ENCODE measurements around the gene NDUFV1.

DNA sequence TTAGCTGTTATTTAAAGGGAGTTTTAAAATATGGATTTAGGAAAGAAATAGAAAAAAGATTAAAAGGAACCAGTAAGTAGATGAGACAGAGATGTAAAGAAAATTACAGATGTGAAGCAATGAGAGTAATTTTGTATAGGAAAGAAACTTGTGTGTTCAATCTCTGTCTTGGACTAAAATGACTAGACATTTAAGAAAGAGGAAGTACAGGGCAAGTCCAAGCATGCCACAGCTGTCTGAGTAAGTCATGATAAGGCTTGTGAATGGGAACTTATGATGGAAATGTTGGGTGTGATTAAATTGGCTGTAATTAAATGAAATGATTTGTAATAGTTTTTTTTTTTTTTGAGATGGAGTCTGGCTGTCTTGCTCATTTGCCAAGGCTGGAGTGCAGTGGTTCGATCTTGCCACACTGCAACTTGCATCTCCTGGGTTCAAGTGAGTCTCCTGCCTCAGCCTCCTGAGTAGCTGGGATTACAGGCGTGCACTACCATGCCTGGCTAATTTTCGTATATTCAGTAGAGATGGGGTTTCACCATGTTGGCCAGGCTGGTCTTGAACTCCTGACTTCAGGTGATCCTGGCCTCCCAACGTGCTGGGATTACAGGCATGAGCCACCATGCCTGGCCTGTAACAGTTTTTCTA is 49.7 kb downstream of the NDUFV1 start:
- TF ChIP-seq, protein P1, sequence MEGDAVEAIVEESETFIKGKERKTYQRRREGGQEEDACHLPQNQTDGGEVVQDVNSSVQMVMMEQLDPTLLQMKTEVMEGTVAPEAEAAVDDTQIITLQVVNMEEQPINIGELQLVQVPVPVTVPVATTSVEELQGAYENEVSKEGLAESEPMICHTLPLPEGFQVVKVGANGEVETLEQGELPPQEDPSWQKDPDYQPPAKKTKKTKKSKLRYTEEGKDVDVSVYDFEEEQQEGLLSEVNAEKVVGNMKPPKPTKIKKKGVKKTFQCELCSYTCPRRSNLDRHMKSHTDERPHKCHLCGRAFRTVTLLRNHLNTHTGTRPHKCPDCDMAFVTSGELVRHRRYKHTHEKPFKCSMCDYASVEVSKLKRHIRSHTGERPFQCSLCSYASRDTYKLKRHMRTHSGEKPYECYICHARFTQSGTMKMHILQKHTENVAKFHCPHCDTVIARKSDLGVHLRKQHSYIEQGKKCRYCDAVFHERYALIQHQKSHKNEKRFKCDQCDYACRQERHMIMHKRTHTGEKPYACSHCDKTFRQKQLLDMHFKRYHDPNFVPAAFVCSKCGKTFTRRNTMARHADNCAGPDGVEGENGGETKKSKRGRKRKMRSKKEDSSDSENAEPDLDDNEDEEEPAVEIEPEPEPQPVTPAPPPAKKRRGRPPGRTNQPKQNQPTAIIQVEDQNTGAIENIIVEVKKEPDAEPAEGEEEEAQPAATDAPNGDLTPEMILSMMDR (IDR thresholded peaks at IDR 0.05; ENCODE audit: low read length), result no peak
- TF ChIP-seq EZH2phosphoT487 (IDR thresholded peaks at IDR 0.05; ENCODE audit: low read length), result no peak

All from MM.1S (cell line).